Measurements from ENCODE around the gene ARAP2. TPM values are rescaled to one million over a fixed set of nuclear protein-coding genes. Genes with fewer than 3 reads are reported as not detected.

The ARAP2 gene
- polyA plus RNA-seq, 3 donors from 2014 or later: 34.7 to 62.7 (median 38.9) TPM

- Mint-ChIP-seq H3K27me3 (ENCODE audit: low read depth in 3 of 3) (no peaks in the 10 kb centered on the region), H3K36me3 (peaks cover 8 to 26% (median 16%) of the 10 kb centered on the region in 3 donors), H3K27ac (no peak overlapping the region)
Observed at GRCh38 chr4:36180206-36180605, 64.1 kb downstream of the ARAP2 start.

GRCh38 chr4:36178484-36178883, 65.8 kb downstream of the ARAP2 start:
- Mint-ChIP-seq H3K9me3 (no peaks in the 10 kb centered on the region), H3K4me1 (peaks cover 39 to 66% of the 10 kb centered on the region in 2 donors), H3K4me3 (no peak overlapping the region), H3K27me3 (ENCODE audit: low read depth in 3 of 3) (no peaks in the 10 kb centered on the region), H3K36me3 (peaks cover 8 to 29% (median 16%) of the 10 kb centered on the region in 3 donors), H3K27ac (peak overlapping the region in 2 of 6 donors; percentile 5 to 26)
- DNase-seq: no peak

More at GRCh38 chr4:36180206-36180605, 64.1 kb downstream of the ARAP2 start:
- peaks cover 30 to 61% of the 10 kb centered on the region in 2 donors for H3K4me1 Mint-ChIP-seq
- H3K9me3 Mint-ChIP-seq: no peaks in the 10 kb centered on the region
- no peak overlapping the region for H3K4me3 Mint-ChIP-seq
- DNase-seq: no peak

- Mint-ChIP-seq H3K4me3 (no peak overlapping the region), H3K4me1 (peaks cover 41 to 68% of the 10 kb centered on the region in 2 donors), H3K36me3 (peaks cover 8 to 29% (median 16%) of the 10 kb centered on the region in 3 donors), H3K27ac (no peak overlapping the region), H3K9me3 (no peaks in the 10 kb centered on the region), H3K27me3 (ENCODE audit: low read depth in 3 of 3) (no peaks in the 10 kb centered on the region)
- no peak for DNase-seq
Observed at GRCh38 chr4:36177946-36178345, 66.4 kb downstream of the ARAP2 start.

GRCh38 chr4:36174570-36174969, 69.7 kb downstream of the ARAP2 start:
- Mint-ChIP-seq H3K27me3 (ENCODE audit: low read depth in 3 of 3) (no peaks in the 10 kb centered on the region), H3K4me3 (no peak overlapping the region), H3K36me3 (peaks cover 9 to 23% (median 19%) of the 10 kb centered on the region in 3 donors), H3K27ac (peak overlapping the region in 4 of 6 donors; percentile 6 to 64 (median 36)), H3K4me1 (peaks cover 34 to 75% of the 10 kb centered on the region in 2 donors), H3K9me3 (no peaks in the 10 kb centered on the region)
- DNase-seq: no peak

- no peak overlapping the region for H3K4me3 Mint-ChIP-seq
- peaks cover 34 to 77% of the 10 kb centered on the region in 2 donors for H3K4me1 Mint-ChIP-seq
- peak overlapping the region in 4 of 6 donors; percentile 2 to 76 (median 48) for H3K27ac Mint-ChIP-seq
- H3K9me3 Mint-ChIP-seq: no peaks in the 10 kb centered on the region
- H3K36me3 Mint-ChIP-seq: peaks cover 9 to 26% (median 15%) of the 10 kb centered on the region in 3 donors
- H3K27me3 Mint-ChIP-seq (ENCODE audit: low read depth in 3 of 3): no peaks in the 10 kb centered on the region
- DNase-seq: no peak
Observed at GRCh38 chr4:36173905-36174304, 70.4 kb downstream of the ARAP2 start.

- Mint-ChIP-seq H3K36me3 (peaks cover 9 to 21% (median 10%) of the 10 kb centered on the region in 3 donors), H3K27ac (peak overlapping the region in 1 of 6 donors; percentile 6)
Observed at GRCh38 chr4:36172656-36173055, 71.7 kb downstream of the ARAP2 start.

GRCh38 chr4:36168127-36168878, 76.0 kb downstream of the ARAP2 start:
- no peak for DNase-seq
- Mint-ChIP-seq H3K4me1 (peaks cover 38 to 62% of the 10 kb centered on the region in 2 donors), H3K27ac (no peak overlapping the region), H3K27me3 (ENCODE audit: low read depth in 3 of 3) (no peaks in the 10 kb centered on the region), H3K9me3 (no peaks in the 10 kb centered on the region), H3K36me3 (peaks cover 22 to 28% (median 23%) of the 10 kb centered on the region in 3 donors), H3K4me3 (no peak overlapping the region)

More at GRCh38 chr4:36172656-36173055, 71.7 kb downstream of the ARAP2 start:
- no peaks in the 10 kb centered on the region for H3K9me3 Mint-ChIP-seq
- DNase-seq: no peak
- no peak overlapping the region for H3K4me3 Mint-ChIP-seq
- H3K27me3 Mint-ChIP-seq (ENCODE audit: low read depth in 3 of 3): no peaks in the 10 kb centered on the region
- H3K4me1 Mint-ChIP-seq: peaks cover 40 to 77% of the 10 kb centered on the region in 2 donors

GRCh38 chr4:36165631-36166005, 78.7 kb downstream of the ARAP2 start:
- Mint-ChIP-seq H3K4me1 (peaks cover 43 to 54% of the 10 kb centered on the region in 2 donors), H3K4me3 (no peak overlapping the region), H3K27me3 (ENCODE audit: low read depth in 3 of 3) (no peaks in the 10 kb centered on the region), H3K9me3 (no peaks in the 10 kb centered on the region), H3K36me3 (peaks cover 38 to 46% (median 38%) of the 10 kb centered on the region in 3 donors), H3K27ac (no peak overlapping the region)
- DNase-seq: no peak

GRCh38 chr4:36164900-36165630, 79.2 kb downstream of the ARAP2 start:
- H3K27me3 Mint-ChIP-seq (ENCODE audit: low read depth in 3 of 3): no peaks in the 10 kb centered on the region
- DNase-seq: no peak
- H3K4me3 Mint-ChIP-seq: no peak overlapping the region
- peaks cover 39 to 48% of the 10 kb centered on the region in 2 donors for H3K4me1 Mint-ChIP-seq
- peak overlapping the region in 2 of 6 donors; percentile 46 to 48 for H3K27ac Mint-ChIP-seq
- H3K36me3 Mint-ChIP-seq: peaks cover 36 to 41% (median 37%) of the 10 kb centered on the region in 3 donors
- no peaks in the 10 kb centered on the region for H3K9me3 Mint-ChIP-seq

- Mint-ChIP-seq H3K36me3 (peaks cover 37 to 50% (median 48%) of the 10 kb centered on the region in 3 donors), H3K9me3 (no peaks in the 10 kb centered on the region), H3K27ac (peak overlapping the region; percentile 13 to 86 (median 63)), H3K27me3 (ENCODE audit: low read depth in 3 of 3) (no peaks in the 10 kb centered on the region), H3K4me1 (peaks cover 24 to 36% of the 10 kb centered on the region in 2 donors), H3K4me3 (no peak overlapping the region)
- no peak for DNase-seq
Observed at GRCh38 chr4:36163198-36163597, 81.1 kb downstream of the ARAP2 start.

GRCh38 chr4:36159208-36159607, 85.1 kb downstream of the ARAP2 start:
- peaks cover 38 to 62% (median 48%) of the 10 kb centered on the region in 3 donors for H3K36me3 Mint-ChIP-seq
- H3K27ac Mint-ChIP-seq: peak overlapping the region in 4 of 6 donors; percentile 27 to 83 (median 62)
- peaks cover 18 to 34% of the 10 kb centered on the region in 2 donors for H3K4me1 Mint-ChIP-seq
- H3K9me3 Mint-ChIP-seq: no peaks in the 10 kb centered on the region
- no peak for DNase-seq
- H3K27me3 Mint-ChIP-seq (ENCODE audit: low read depth in 3 of 3): peaks cover 0 to 4% (median 0%) of the 10 kb centered on the region in 3 donors
- no peak overlapping the region for H3K4me3 Mint-ChIP-seq

- Mint-ChIP-seq H3K9me3 (no peaks in the 10 kb centered on the region), H3K4me1 (peaks cover 11 to 39% of the 10 kb centered on the region in 2 donors), H3K27me3 (ENCODE audit: low read depth in 3 of 3) (peaks cover 0 to 4% (median 4%) of the 10 kb centered on the region in 3 donors), H3K36me3 (peaks cover 21 to 44% (median 37%) of the 10 kb centered on the region in 3 donors), H3K27ac (peak overlapping the region in 2 of 6 donors; percentile 41 to 62), H3K4me3 (no peak overlapping the region)
- no peak for DNase-seq
Observed at GRCh38 chr4:36152735-36153134, 91.6 kb downstream of the ARAP2 start.

- H3K4me1 Mint-ChIP-seq: peaks cover 29 to 67% of the 10 kb centered on the region in 2 donors
- peaks cover 12 to 30% (median 26%) of the 10 kb centered on the region in 3 donors for H3K36me3 Mint-ChIP-seq
- no peaks in the 10 kb centered on the region for H3K9me3 Mint-ChIP-seq
- H3K27ac Mint-ChIP-seq: peak overlapping the region in 5 of 6 donors; percentile 31 to 80 (median 57)
- no peak overlapping the region for H3K4me3 Mint-ChIP-seq
- no peak for DNase-seq
- H3K27me3 Mint-ChIP-seq (ENCODE audit: low read depth in 3 of 3): peaks cover 0 to 2% (median 0%) of the 10 kb centered on the region in 3 donors
Observed at GRCh38 chr4:36142504-36142903, 101.8 kb downstream of the ARAP2 start.

GRCh38 chr4:36141186-36141585, 103.1 kb downstream of the ARAP2 start:
- Mint-ChIP-seq H3K27me3 (ENCODE audit: low read depth in 3 of 3) (no peaks in the 10 kb centered on the region), H3K9me3 (no peaks in the 10 kb centered on the region)

More at GRCh38 chr4:36141186-36141585, 103.1 kb downstream of the ARAP2 start:
- peaks cover 7 to 20% (median 16%) of the 10 kb centered on the region in 3 donors for H3K36me3 Mint-ChIP-seq
- H3K27ac Mint-ChIP-seq: peak overlapping the region in 1 of 6 donors; percentile 9
- H3K4me1 Mint-ChIP-seq: peaks cover 29 to 74% of the 10 kb centered on the region in 2 donors
- no peak overlapping the region for H3K4me3 Mint-ChIP-seq
- no peak for DNase-seq

All from immature natural killer cell (primary cell).